SK-N-SH treated with all-trans-retinoic acid at 6 μM for 48 hours (cell line): ENCODE data around the gene SNN.

Experiments used
- ATAC-seq: fragments of 200-7000 bp; cut with Tn5 transposase; 3 replicates; pipeline ENCODE4 v1.9.1; 2020; ENCODE audit warnings: mild to moderate bottlenecking, moderate library complexity
- ARNTL ChIP-seq: fragments of 450-650 bp; formaldehyde crosslinking; IDR thresholded peaks from 2 replicates; pipeline ENCODE4 v1.5.0; 2020; ENCODE audit warnings: low read depth, mild to moderate bottlenecking, moderate library complexity, borderline replicate concordance
- BACH2 ChIP-seq: fragments of 250-450 bp; sonication (Bioruptor Pico); IDR thresholded peaks from 2 replicates; pipeline ENCODE4 v1.9.0; 2021; ENCODE audit warnings: mild to moderate bottlenecking, borderline replicate concordance
- CSDC2 ChIP-seq: fragments of 250-450 bp; sonication (Bioruptor Pico); IDR thresholded peaks from 2 replicates; pipeline ENCODE4 v1.5.0; 2020; ENCODE audit warnings: mild to moderate bottlenecking, moderate library complexity
- ESRRG ChIP-seq: fragments of 250-450 bp; sonication (Bioruptor Pico); IDR thresholded peaks from 2 replicates; pipeline ENCODE4 v1.6.1; 2021; ENCODE audit warnings: mild to moderate bottlenecking
- GLIS3 ChIP-seq: fragments of 250-450 bp; sonication (Bioruptor Pico); IDR thresholded peaks from 2 replicates; pipeline ENCODE4 v1.5.0; 2020; ENCODE audit warnings: mild to moderate bottlenecking, moderate library complexity
- ISL1 ChIP-seq: fragments of 250-450 bp; sonication (Bioruptor Pico); IDR thresholded peaks from 2 replicates; pipeline ENCODE4 v2.1.2; 2022; ENCODE audit warnings: mild to moderate bottlenecking, moderate library complexity
- OSR1 ChIP-seq: fragments of 250-450 bp; sonication (Bioruptor Pico); IDR thresholded peaks from 2 replicates; pipeline ENCODE4 v1.8.0; 2022; ENCODE audit warnings: moderate library complexity, mild to moderate bottlenecking, inconsistent platforms
- PPARA ChIP-seq: fragments of 250-450 bp; sonication (Bioruptor Pico); IDR thresholded peaks from 2 replicates; pipeline ENCODE4 v1.5.0; 2020; ENCODE audit warnings: mild to moderate bottlenecking, borderline replicate concordance
- RARB ChIP-seq: fragments of 250-450 bp; sonication (Bioruptor Pico); IDR thresholded peaks from 2 replicates; pipeline ENCODE4 v1.8.0; 2021; ENCODE audit warnings: mild to moderate bottlenecking, moderate library complexity
- SNAI2 ChIP-seq: fragments of 250-450 bp; sonication (Bioruptor Pico); IDR thresholded peaks from 2 replicates; pipeline ENCODE4 v1.5.0; 2020; ENCODE audit warnings: mild to moderate bottlenecking, moderate library complexity
- TOX ChIP-seq: fragments of 250-450 bp; sonication (Bioruptor Pico); IDR thresholded peaks from 2 replicates; pipeline ENCODE4 v1.8.0; 2021; ENCODE audit warnings: mild to moderate bottlenecking, moderate library complexity, borderline replicate concordance
- ZC3H10 ChIP-seq: fragments of 250-450 bp; sonication (Bioruptor Pico); IDR thresholded peaks from 2 replicates; pipeline ENCODE4 v1.5.1; 2021; ENCODE audit warnings: mild to moderate bottlenecking, moderate library complexity
- ZFP3 ChIP-seq: fragments of 250-450 bp; sonication (Bioruptor Pico); IDR thresholded peaks from 2 replicates; pipeline ENCODE4 v1.5.0; 2020; ENCODE audit warnings: mild to moderate bottlenecking, moderate library complexity
- ZFP30 ChIP-seq: fragments of 450-650 bp; formaldehyde crosslinking; IDR thresholded peaks from 2 replicates; pipeline ENCODE4 v1.5.0; 2022; ENCODE audit warnings: mild to moderate bottlenecking, moderate library complexity
- ZNF565 ChIP-seq: fragments of 450-650 bp; formaldehyde crosslinking; conservative IDR thresholded peaks from 2 replicates; pipeline ENCODE4 v1.5.0; 2020; ENCODE audit warnings: low read depth, mild to moderate bottlenecking, moderate library complexity
- ZNF70 ChIP-seq: fragments of 450-650 bp; formaldehyde crosslinking; IDR thresholded peaks from 2 replicates; pipeline ENCODE4 v1.5.0; 2020; ENCODE audit warnings: mild to moderate bottlenecking, moderate library complexity
- ZNF8 ChIP-seq: fragments of 450-650 bp; formaldehyde crosslinking; IDR thresholded peaks from 2 replicates; pipeline ENCODE4 v1.5.0; 2020; ENCODE audit warnings: mild to moderate bottlenecking, moderate library complexity
- TF ChIP-seq, protein P1 (sequence below): fragments of 250-450 bp; sonication (Bioruptor Pico); IDR thresholded peaks from 2 replicates; pipeline ENCODE4 v1.5.0; 2020; ENCODE audit warnings: mild to moderate bottlenecking, moderate library complexity
- TF ChIP-seq, protein P2 (sequence below): fragments of 250-450 bp; sonication (Bioruptor Pico); IDR thresholded peaks from 2 replicates; pipeline ENCODE4 v1.8.0; 2021; ENCODE audit warnings: low read depth, mild to moderate bottlenecking, moderate library complexity, borderline replicate concordance
- TF ChIP-seq, protein P3 (sequence below): fragments of 250-450 bp; sonication (Bioruptor Pico); IDR thresholded peaks from 2 replicates; pipeline ENCODE4 v1.5.1; 2021; ENCODE audit warnings: mild to moderate bottlenecking, moderate library complexity
- TF ChIP-seq, protein P4 (sequence below): fragments of 250-450 bp; sonication (Bioruptor Pico); IDR thresholded peaks from 2 replicates; pipeline ENCODE4 v1.8.0; 2020; ENCODE audit warnings: mild to moderate bottlenecking, moderate library complexity, borderline replicate concordance

Gene SNN

DNA sequence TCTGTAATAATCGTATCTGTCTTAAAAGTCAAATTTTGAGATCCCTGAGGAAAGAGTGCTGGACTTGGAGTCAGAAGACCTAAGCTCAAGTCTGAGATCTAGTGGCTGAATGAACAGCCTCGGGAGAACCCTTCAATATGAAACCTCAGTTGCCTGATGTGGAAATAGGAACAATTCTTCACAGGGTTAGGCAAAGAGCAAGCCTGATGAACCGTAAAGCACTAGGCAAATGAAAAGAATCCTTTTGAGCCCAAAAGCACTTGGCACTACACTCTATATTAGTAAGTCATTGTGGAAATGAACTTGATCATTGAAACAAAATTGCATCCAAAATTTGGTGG, 54.2 kb downstream of the SNN start (continued):
- TF ChIP-seq, protein P1, sequence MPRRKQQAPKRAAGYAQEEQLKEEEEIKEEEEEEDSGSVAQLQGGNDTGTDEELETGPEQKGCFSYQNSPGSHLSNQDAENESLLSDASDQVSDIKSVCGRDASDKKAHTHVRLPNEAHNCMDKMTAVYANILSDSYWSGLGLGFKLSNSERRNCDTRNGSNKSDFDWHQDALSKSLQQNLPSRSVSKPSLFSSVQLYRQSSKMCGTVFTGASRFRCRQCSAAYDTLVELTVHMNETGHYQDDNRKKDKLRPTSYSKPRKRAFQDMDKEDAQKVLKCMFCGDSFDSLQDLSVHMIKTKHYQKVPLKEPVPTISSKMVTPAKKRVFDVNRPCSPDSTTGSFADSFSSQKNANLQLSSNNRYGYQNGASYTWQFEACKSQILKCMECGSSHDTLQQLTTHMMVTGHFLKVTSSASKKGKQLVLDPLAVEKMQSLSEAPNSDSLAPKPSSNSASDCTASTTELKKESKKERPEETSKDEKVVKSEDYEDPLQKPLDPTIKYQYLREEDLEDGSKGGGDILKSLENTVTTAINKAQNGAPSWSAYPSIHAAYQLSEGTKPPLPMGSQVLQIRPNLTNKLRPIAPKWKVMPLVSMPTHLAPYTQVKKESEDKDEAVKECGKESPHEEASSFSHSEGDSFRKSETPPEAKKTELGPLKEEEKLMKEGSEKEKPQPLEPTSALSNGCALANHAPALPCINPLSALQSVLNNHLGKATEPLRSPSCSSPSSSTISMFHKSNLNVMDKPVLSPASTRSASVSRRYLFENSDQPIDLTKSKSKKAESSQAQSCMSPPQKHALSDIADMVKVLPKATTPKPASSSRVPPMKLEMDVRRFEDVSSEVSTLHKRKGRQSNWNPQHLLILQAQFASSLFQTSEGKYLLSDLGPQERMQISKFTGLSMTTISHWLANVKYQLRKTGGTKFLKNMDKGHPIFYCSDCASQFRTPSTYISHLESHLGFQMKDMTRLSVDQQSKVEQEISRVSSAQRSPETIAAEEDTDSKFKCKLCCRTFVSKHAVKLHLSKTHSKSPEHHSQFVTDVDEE (CRISPR knock-in tag) = no peak
- TF ChIP-seq TOX (CRISPR knock-in tag) (no peak), ZC3H10 (no peak)

DNA sequence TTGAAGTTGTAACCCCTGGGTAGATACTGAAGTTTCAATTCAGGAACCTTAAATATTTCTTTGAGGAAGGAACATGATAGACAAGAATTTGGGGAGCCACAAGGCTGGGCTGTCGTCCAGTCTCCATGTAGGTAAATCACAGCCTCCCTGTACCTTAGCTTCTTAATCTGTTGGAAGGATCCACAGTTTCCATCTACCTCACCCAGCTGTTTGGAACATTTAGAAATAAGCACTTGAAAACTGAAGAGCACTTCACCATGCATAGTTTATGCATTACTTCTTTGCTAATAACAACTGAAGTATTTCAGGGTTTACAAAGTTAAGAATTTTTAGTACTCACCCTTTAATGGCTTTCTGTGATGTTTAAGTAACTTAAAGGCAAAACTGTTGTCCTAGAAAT, 57.2 kb downstream of the SNN start:
- TF ChIP-seq ISL1 (CRISPR knock-in tag) = no peak
- TF ChIP-seq, protein P2, sequence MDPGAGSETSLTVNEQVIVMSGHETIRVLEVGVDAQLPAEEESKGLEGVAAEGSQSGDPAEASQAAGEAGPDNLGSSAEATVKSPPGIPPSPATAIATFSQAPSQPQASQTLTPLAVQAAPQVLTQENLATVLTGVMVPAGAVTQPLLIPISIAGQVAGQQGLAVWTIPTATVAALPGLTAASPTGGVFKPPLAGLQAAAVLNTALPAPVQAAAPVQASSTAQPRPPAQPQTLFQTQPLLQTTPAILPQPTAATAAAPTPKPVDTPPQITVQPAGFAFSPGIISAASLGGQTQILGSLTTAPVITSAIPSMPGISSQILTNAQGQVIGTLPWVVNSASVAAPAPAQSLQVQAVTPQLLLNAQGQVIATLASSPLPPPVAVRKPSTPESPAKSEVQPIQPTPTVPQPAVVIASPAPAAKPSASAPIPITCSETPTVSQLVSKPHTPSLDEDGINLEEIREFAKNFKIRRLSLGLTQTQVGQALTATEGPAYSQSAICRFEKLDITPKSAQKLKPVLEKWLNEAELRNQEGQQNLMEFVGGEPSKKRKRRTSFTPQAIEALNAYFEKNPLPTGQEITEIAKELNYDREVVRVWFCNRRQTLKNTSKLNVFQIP = no peak
- TF ChIP-seq ZC3H10 = no peak
- TF ChIP-seq ZNF70 (CRISPR knock-in tag) = no peak
- TF ChIP-seq, protein P3, sequence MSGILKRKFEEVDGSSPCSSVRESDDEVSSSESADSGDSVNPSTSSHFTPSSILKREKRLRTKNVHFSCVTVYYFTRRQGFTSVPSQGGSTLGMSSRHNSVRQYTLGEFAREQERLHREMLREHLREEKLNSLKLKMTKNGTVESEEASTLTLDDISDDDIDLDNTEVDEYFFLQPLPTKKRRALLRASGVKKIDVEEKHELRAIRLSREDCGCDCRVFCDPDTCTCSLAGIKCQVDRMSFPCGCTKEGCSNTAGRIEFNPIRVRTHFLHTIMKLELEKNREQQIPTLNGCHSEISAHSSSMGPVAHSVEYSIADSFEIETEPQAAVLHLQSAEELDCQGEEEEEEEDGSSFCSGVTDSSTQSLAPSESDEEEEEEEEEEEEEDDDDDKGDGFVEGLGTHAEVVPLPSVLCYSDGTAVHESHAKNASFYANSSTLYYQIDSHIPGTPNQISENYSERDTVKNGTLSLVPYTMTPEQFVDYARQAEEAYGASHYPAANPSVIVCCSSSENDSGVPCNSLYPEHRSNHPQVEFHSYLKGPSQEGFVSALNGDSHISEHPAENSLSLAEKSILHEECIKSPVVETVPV (CRISPR knock-in tag) = no peak
- no peak for TF ChIP-seq ZNF8
- no peak for TF ChIP-seq BACH2 (CRISPR knock-in tag)
- TF ChIP-seq RARB (CRISPR knock-in tag) = no peak
- no peak for TF ChIP-seq ZFP3 (CRISPR knock-in tag)
- TF ChIP-seq ZNF565 = no peak
- no peak for TF ChIP-seq GLIS3 (CRISPR knock-in tag)
- TF ChIP-seq ZFP30 = no peak
- no peak for TF ChIP-seq ARNTL (CRISPR knock-in tag)
- TF ChIP-seq ESRRG (CRISPR knock-in tag) = no peak
- no peak for TF ChIP-seq OSR1 (CRISPR knock-in tag)
- no peak for TF ChIP-seq CSDC2 (CRISPR knock-in tag)
- TF ChIP-seq, protein P4, sequence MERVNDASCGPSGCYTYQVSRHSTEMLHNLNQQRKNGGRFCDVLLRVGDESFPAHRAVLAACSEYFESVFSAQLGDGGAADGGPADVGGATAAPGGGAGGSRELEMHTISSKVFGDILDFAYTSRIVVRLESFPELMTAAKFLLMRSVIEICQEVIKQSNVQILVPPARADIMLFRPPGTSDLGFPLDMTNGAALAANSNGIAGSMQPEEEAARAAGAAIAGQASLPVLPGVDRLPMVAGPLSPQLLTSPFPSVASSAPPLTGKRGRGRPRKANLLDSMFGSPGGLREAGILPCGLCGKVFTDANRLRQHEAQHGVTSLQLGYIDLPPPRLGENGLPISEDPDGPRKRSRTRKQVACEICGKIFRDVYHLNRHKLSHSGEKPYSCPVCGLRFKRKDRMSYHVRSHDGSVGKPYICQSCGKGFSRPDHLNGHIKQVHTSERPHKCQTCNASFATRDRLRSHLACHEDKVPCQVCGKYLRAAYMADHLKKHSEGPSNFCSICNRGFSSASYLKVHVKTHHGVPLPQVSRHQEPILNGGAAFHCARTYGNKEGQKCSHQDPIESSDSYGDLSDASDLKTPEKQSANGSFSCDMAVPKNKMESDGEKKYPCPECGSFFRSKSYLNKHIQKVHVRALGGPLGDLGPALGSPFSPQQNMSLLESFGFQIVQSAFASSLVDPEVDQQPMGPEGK (CRISPR knock-in tag) = no peak
- no peak for ATAC-seq

DNA sequence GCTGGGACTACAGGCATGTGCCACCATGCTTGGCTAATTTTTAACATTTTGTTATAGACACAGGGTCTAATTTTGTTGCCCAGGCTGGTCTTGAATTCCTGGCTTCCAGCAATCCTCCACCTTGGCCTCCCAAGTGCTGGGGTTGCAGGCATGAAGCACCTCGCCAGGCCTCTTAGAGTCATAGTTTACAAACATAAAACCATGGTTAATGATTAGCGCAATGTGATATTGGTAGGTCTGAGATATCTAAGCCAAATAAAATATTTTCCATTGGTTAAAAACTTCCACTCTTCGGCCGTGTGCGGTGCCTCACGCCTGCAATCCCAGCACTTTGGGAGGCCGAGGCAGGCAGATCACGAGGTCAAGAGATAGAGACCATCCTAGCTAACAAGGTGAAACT, 57.8 kb downstream of the SNN start:
- TF ChIP-seq ESRRG (CRISPR knock-in tag) (no peak), RARB (CRISPR knock-in tag) (no peak), ZC3H10 (no peak), ZFP30 (no peak), ISL1 (CRISPR knock-in tag) (no peak)
- TF ChIP-seq, protein P2 = no peak

DNA sequence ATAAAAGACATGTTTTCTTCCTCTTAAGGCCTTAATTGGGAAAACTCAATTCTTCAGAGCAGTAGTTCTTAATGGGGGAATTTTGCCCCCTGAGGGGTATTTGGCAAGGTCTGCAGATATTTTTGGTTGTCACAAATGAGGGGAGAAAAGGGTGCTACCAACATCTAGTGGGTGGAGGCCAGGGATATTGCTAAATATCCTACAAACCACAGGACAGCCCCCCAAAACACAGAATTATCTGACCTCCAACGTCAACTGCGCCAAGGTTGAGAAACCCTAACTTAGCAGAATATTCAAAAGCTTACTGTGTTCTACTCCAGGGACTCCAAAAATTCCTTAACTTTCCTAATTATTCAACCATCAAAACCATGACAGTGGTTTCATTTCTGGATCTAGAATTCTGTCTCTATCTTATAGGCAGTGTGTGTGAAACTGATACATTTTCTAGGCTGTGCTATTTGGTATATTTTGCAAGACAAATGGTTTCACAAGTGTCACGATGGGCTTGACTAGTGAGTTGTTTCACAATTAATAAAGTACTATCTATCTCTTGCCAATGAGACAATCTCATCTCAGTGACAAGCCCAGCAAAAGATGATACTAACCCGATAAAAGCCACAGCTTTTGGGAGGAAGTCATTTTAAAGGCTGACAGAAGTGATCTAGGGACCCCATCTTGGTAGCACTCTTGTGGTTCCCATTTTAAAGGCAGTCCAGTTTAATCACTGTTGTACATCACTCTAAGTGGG, 59.7 kb downstream of the SNN start:
- TF ChIP-seq OSR1 (CRISPR knock-in tag) (no peak), ZNF70 (CRISPR knock-in tag) (no peak), ISL1 (CRISPR knock-in tag) (no peak), SNAI2 (no peak), PPARA (CRISPR knock-in tag) (no peak), BACH2 (CRISPR knock-in tag) (no peak), ZFP30 (no peak), ARNTL (CRISPR knock-in tag) (no peak)
- TF ChIP-seq, protein P3 (CRISPR knock-in tag) = no peak
- TF ChIP-seq, protein P2 = no peak
- ATAC-seq = no peak

More for the DNA sequence above, 57.8 kb downstream of the SNN start:
- ATAC-seq = no peak
